ENCODE measurements around the gene NISCH. TPM values are rescaled to one million over a fixed set of nuclear protein-coding genes. Genes with fewer than 3 reads are reported as not detected.
A peak's percentile ranks its signal among the peaks of the same experiment; 100 is the strongest.

The NISCH gene
- total RNA-seq, 4 donors from 2014 or later: 68.7 to 298 (median 94.6) TPM

DNA sequence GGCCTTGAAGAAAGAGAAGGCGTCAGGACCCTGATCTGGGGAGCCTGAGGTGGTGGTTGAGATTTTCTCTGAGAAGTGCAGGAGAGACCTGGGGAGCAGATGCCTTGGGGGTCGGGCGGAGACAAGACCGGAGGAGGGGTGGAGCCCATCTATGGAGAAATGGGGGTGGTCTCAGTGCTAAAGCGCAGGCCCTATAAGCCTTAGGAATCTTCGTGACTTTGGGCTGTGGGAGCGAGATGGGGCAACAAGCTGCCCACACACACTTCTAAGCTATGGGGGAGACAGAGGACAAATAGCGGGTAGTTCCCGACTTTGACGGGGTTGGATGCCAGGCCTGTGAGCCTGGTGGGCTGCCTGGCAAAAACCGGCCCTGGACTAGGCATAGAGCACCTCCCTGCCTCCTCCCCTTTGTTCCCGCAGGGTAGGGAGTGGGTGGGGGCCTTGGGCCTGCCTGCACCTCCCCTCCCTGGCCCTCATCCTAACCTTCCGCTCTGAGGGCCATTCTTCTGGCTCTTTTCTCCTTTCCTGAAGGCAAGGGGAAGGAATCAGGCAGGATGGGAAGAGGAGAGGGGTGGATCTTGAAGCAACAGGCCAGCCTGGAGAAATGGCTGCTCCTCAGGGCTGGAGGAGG is 880 bp downstream of the NISCH start:
- Histone ChIP-seq H3K27me3 (no peaks in the 10 kb centered on the region), H3K27ac (peak overlapping the region; percentile 94), H3K4me3 (peak overlapping the region; percentile 88), H3K4me1 (peaks cover 47% of the 10 kb centered on the region), H3K36me3 (peaks cover 27% of the 10 kb centered on the region), H3K9me3 (no peaks in the 10 kb centered on the region)
- no peak for DNase-seq (ENCODE audit: low spot score in 2 of 2)
- 7% methylated on average over 13 of the region's 13 CpGs for WGBS
- TF ChIP-seq CTCF (IDR thresholded peaks at IDR 0.05) (no peak), POLR2A (IDR thresholded peaks at IDR 0.05) (no peak), POLR2AphosphoS5 (IDR thresholded peaks at IDR 0.05) (no peak), EP300 (IDR thresholded peaks at IDR 0.05) (no peak)

GRCh38 chr3:52456800-52457183 is 1.4 kb downstream of the NISCH start:
- Histone ChIP-seq H3K27me3 (no peaks in the 10 kb centered on the region), H3K9me3 (no peaks in the 10 kb centered on the region), H3K27ac (peak overlapping the region; percentile 94), H3K4me3 (peak overlapping the region; percentile 88), H3K4me1 (peaks cover 47% of the 10 kb centered on the region), H3K36me3 (peaks cover 27% of the 10 kb centered on the region)
- WGBS: 84% methylated on average over 5 of the region's 5 CpGs
- no peak for DNase-seq (ENCODE audit: low spot score in 2 of 2)
- TF ChIP-seq POLR2AphosphoS5 (IDR thresholded peaks at IDR 0.05): no peak
- no peak for TF ChIP-seq CTCF (IDR thresholded peaks at IDR 0.05)
- no peak for TF ChIP-seq EP300 (IDR thresholded peaks at IDR 0.05)
- TF ChIP-seq POLR2A (IDR thresholded peaks at IDR 0.05): no peak

DNA sequence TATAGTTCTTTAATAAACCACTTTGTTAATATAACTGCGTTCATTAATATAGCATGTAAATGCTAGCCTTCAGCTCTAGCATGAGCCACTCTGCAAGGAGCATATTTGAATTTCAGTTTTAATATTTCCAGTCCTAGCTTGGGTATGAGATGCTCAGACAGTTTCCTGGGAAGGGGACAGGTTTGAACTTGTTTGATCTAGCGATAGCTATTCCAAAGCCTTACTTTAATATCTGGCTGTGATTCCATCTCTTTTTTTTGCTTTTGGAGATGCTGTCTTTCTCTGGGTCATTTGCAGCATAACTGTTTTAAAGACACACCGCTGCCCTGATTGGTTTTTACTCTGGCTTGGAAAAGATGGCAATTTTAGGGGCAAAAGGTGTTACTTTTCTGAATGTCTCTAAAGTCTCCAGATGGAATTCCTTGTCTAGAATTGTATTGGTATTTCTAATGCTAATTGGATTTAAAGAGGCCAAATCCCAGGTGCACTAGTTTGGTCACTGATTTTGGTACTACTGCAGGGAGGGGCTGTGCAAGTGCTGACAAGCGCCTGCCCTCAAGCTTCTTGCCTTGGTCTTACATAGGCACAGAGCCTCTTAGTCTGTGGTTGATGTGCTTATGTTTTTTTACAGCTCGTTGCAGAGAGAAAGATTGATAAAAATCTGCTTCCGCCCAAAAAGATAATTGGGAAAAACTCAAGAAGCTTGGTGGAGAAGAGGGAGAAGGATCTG is 2.8 kb downstream of the NISCH start:
- H3K4me1 ChIP-seq: peaks cover 51% of the 10 kb centered on the region
- 53% methylated on average over 6 of the region's 6 CpGs for WGBS
- no peak overlapping the region for H3K4me3 ChIP-seq
- peaks cover 31% of the 10 kb centered on the region for H3K36me3 ChIP-seq
- H3K27ac ChIP-seq: no peak overlapping the region
- H3K27me3 ChIP-seq: no peaks in the 10 kb centered on the region
- DNase-seq (ENCODE audit: low spot score in 2 of 2): no peak
- TF ChIP-seq POLR2A (IDR thresholded peaks at IDR 0.05) (no peak), EP300 (IDR thresholded peaks at IDR 0.05) (no peak), POLR2AphosphoS5 (IDR thresholded peaks at IDR 0.05) (no peak), CTCF (IDR thresholded peaks at IDR 0.05) (no peak)
- no peaks in the 10 kb centered on the region for H3K9me3 ChIP-seq

DNA sequence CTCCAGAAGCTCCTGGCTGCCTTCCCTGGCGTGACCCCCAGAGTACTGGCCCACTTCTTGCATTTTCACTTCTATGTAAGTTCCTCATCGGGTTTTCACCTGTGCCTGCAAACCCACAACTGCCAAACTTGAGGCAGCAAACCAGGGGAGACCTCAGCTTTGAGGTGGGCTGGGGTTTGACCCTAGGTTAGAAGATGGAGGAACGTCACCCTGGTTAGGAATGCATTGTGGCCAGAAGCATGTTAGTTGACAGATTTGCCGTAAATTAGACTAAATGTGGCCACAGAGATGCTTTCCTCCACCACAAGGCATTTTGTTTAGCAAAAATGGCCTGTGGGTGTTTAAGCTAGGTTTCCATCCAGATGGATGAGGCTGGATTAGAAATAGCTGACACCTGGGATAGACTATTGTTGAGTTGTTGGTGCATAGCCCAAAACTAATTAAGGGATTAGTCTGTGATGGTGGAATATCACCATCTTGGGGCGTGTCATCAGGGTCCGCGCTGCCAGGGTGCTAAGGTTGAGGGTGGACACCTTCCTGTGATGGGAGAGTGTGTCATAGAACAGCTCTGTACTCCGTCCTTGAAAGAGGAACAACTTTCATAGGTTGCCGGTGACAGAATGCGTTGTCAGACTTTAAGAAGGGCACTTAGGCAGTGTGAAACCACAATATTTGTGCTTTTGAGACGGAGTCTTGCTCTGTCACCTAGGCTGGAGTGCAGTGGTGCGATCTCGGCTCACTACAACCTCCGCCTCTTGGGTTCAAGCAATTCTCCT is 3.6 kb downstream of the NISCH start:
- DNase-seq (ENCODE audit: low spot score in 2 of 2): no peak
- Histone ChIP-seq H3K4me3 (no peak overlapping the region), H3K4me1 (peaks cover 47% of the 10 kb centered on the region), H3K27me3 (no peaks in the 10 kb centered on the region), H3K9me3 (no peaks in the 10 kb centered on the region), H3K36me3 (peaks cover 34% of the 10 kb centered on the region), H3K27ac (no peak overlapping the region)
- WGBS: 93% methylated on average over 14 of the region's 14 CpGs
- TF ChIP-seq EP300 (IDR thresholded peaks at IDR 0.05) (no peak), POLR2A (IDR thresholded peaks at IDR 0.05) (no peak), CTCF (IDR thresholded peaks at IDR 0.05) (no peak), POLR2AphosphoS5 (IDR thresholded peaks at IDR 0.05) (no peak)

DNA sequence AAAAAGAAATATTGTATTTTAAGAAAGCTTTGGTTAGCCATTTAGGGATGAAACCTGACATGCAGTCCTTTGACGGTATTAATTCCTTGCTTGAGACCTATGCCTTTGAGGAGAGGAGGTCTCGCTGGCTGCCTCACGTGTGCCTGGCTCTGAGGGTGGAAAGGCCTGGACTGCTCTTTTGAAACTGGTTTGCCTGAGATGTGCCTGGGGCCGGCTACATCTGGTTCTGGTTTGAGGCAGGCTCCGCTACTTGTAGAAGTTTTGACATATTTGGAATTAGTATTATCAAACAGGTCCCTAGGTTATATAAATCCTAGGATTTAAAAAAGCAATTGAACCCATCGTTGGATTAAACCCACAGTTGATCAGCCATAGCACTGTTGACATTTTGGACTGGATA is 6.5 kb downstream of the NISCH start:
- no peaks in the 10 kb centered on the region for H3K27me3 ChIP-seq
- DNase-seq (ENCODE audit: low spot score in 2 of 2): no peak
- no peak overlapping the region for H3K4me3 ChIP-seq
- TF ChIP-seq EP300 (IDR thresholded peaks at IDR 0.05) (no peak), CTCF (IDR thresholded peaks at IDR 0.05) (no peak), POLR2AphosphoS5 (IDR thresholded peaks at IDR 0.05) (no peak), POLR2A (IDR thresholded peaks at IDR 0.05) (no peak)
- H3K9me3 ChIP-seq: no peaks in the 10 kb centered on the region
- H3K4me1 ChIP-seq: peaks cover 25% of the 10 kb centered on the region
- H3K27ac ChIP-seq: no peak overlapping the region
- H3K36me3 ChIP-seq: peaks cover 44% of the 10 kb centered on the region
- 47% methylated on average over 6 of the region's 6 CpGs for WGBS

Measured in suprapubic skin (tissue), 4 donors.